Type B pancreatic cell (in vitro differentiated cells): ENCODE results near the gene EIF2AK3. TPM values are rescaled to one million over a fixed set of nuclear protein-coding genes. Genes with fewer than 3 reads are reported as not detected.

Experiments
- DNase-seq: peaks from one replicate; pipeline ENCODE4 v3.0.0; 2021; ENCODE audit warnings: mixed read lengths; ENCODE audit not compliant: unreplicated experiment; ENCODE audit errors: extremely low spot score
- H3K27ac Mint-ChIP-seq: 2 replicates; pipeline ENCODE4 v1.8.0; 2021; ENCODE audit warnings: mild to moderate bottlenecking, mixed read lengths
- H3K27me3 Mint-ChIP-seq: 2 replicates; pipeline ENCODE4 v1.8.0; 2021; ENCODE audit warnings: mixed read lengths
- H3K36me3 Mint-ChIP-seq: 2 replicates; pipeline ENCODE4 v1.8.0; 2021; ENCODE audit warnings: mixed read lengths
- H3K4me1 Mint-ChIP-seq: one replicate; pipeline ENCODE4 v1.8.0; 2021; ENCODE audit warnings: mixed read lengths; ENCODE audit not compliant: unreplicated experiment
- H3K4me3 Mint-ChIP-seq: 2 replicates; pipeline ENCODE4 v1.8.0; 2021; ENCODE audit warnings: mild to moderate bottlenecking, mixed read lengths
- H3K9me3 Mint-ChIP-seq: 2 replicates; pipeline ENCODE4 v1.8.0; 2021; ENCODE audit warnings: mixed read lengths
- CTCF ChIP-seq: fragments of 200-600 bp; sonication (generic); conservative IDR thresholded peaks from 2 replicates; pipeline ENCODE4 v1.5.0; 2021; ENCODE audit warnings: antibody characterized with exemption, mild to moderate bottlenecking
- total RNA-seq: library from RNA; stranded (reverse); gene quantifications from 2 replicates; pipeline ENCODE4 v1.2.1, GENCODE V29; 2021; ENCODE audit warnings: low replicate concordance

Gene EIF2AK3
- total RNA-seq, 1 donor from 2014 or later: 22.9 TPM

- no peak for TF ChIP-seq CTCF
- no peak overlapping the region for H3K27ac Mint-ChIP-seq
- H3K36me3 Mint-ChIP-seq: peaks cover 13% of the 10 kb centered on the region
- H3K27me3 Mint-ChIP-seq: no peaks in the 10 kb centered on the region
- H3K9me3 Mint-ChIP-seq: no peaks in the 10 kb centered on the region
- no peaks in the 10 kb centered on the region for H3K4me1 Mint-ChIP-seq
- H3K4me3 Mint-ChIP-seq: no peak overlapping the region
- DNase-seq: no peak
These were observed 45.2 kb downstream of the EIF2AK3 start for GRCh38 chr2:88582030-88582429.

GRCh38 chr2:88580088-88580487 lies 47.2 kb downstream of the EIF2AK3 start:
- TF ChIP-seq CTCF: no peak
- no peaks in the 10 kb centered on the region for H3K27me3 Mint-ChIP-seq
- no peak overlapping the region for H3K4me3 Mint-ChIP-seq
- no peak overlapping the region for H3K27ac Mint-ChIP-seq
- no peaks in the 10 kb centered on the region for H3K9me3 Mint-ChIP-seq
- no peaks in the 10 kb centered on the region for H3K4me1 Mint-ChIP-seq
- H3K36me3 Mint-ChIP-seq: peaks cover 10% of the 10 kb centered on the region
- DNase-seq: no peak

GRCh38 chr2:88575630-88576029 lies 51.6 kb downstream of the EIF2AK3 start:
- no peak overlapping the region for H3K4me3 Mint-ChIP-seq
- H3K27ac Mint-ChIP-seq: no peak overlapping the region
- H3K27me3 Mint-ChIP-seq: no peaks in the 10 kb centered on the region
- H3K9me3 Mint-ChIP-seq: no peaks in the 10 kb centered on the region
- peaks cover 21% of the 10 kb centered on the region for H3K36me3 Mint-ChIP-seq
- no peak for DNase-seq
- no peak for TF ChIP-seq CTCF
- no peaks in the 10 kb centered on the region for H3K4me1 Mint-ChIP-seq

- Mint-ChIP-seq H3K27me3 (no peaks in the 10 kb centered on the region), H3K9me3 (no peaks in the 10 kb centered on the region), H3K27ac (no peak overlapping the region), H3K4me1 (no peaks in the 10 kb centered on the region), H3K4me3 (no peak overlapping the region), H3K36me3 (peaks cover 22% of the 10 kb centered on the region)
- DNase-seq: no peak
- no peak for TF ChIP-seq CTCF
These were observed 52.2 kb downstream of the EIF2AK3 start for GRCh38 chr2:88575051-88575450.

GRCh38 chr2:88574445-88574844 lies 52.8 kb downstream of the EIF2AK3 start:
- no peaks in the 10 kb centered on the region for H3K9me3 Mint-ChIP-seq
- no peaks in the 10 kb centered on the region for H3K4me1 Mint-ChIP-seq
- H3K4me3 Mint-ChIP-seq: no peak overlapping the region
- H3K36me3 Mint-ChIP-seq: peaks cover 25% of the 10 kb centered on the region
- no peak for TF ChIP-seq CTCF
- no peak overlapping the region for H3K27ac Mint-ChIP-seq
- no peak for DNase-seq
- no peaks in the 10 kb centered on the region for H3K27me3 Mint-ChIP-seq

GRCh38 chr2:88568179-88568578 lies 59.1 kb downstream of the EIF2AK3 start:
- Mint-ChIP-seq H3K36me3 (peaks cover 22% of the 10 kb centered on the region), H3K27ac (no peak overlapping the region), H3K27me3 (no peaks in the 10 kb centered on the region), H3K4me1 (no peaks in the 10 kb centered on the region), H3K9me3 (no peaks in the 10 kb centered on the region), H3K4me3 (no peak overlapping the region)
- DNase-seq: no peak
- TF ChIP-seq CTCF: no peak
